Muscle layer of duodenum (tissue), 2 donors: ENCODE data around the gene SLC1A4.
"Not testable (repeated sequence)": the region's sequence is repeated elsewhere in the genome, so short reads cannot be mapped to it uniquely, and the experiment has no call there.

ENCODE experiments used
- H3K27ac ChIP-seq: one replicate; pipeline ENCODE4 v1.7.0; 2013; ENCODE audit warnings: mild to moderate bottlenecking, low read length
- H3K27me3 ChIP-seq: one replicate; pipeline ENCODE4 v1.7.0; 2013; ENCODE audit warnings: low read depth, mild to moderate bottlenecking, control low read depth, low read length
- H3K36me3 ChIP-seq, 2 donors: one replicate each; pipeline ENCODE4 v1.7.0; 2013; ENCODE audit warnings: low read length in 2 of 2, control low read depth in 1 of 2, mild to moderate bottlenecking in 1 of 2; ENCODE audit not compliant: insufficient read depth in 2 of 2, control insufficient read depth in 1 of 2
- H3K4me1 ChIP-seq, 2 donors: one replicate each; pipeline ENCODE4 v1.7.0; 2013; ENCODE audit warnings: low read length in 2 of 2, mild to moderate bottlenecking in 2 of 2, control low read depth in 1 of 2, moderate library complexity in 1 of 2; ENCODE audit not compliant: insufficient read depth in 2 of 2, control insufficient read depth in 1 of 2
- H3K4me3 ChIP-seq, 2 donors: one replicate each; pipeline ENCODE4 v1.7.0; 2013; ENCODE audit warnings: low read length in 2 of 2, low read depth in 1 of 2, mild to moderate bottlenecking in 1 of 2
- H3K9me3 ChIP-seq, 2 donors: one replicate each; pipeline ENCODE4 v1.7.0; 2013; ENCODE audit warnings: low read length in 2 of 2, control low read depth in 1 of 2, mild to moderate bottlenecking in 1 of 2; ENCODE audit not compliant: control insufficient read depth in 1 of 2
- donor health status: healthy.

SLC1A4 gene

GRCh38 chr2:64998658-64999061, 9.5 kb downstream of the SLC1A4 start:
- Histone ChIP-seq H3K36me3 (no peaks in the 10 kb centered on the region), H3K27ac (no peak overlapping the region), H3K4me3 (no peak overlapping the region), H3K27me3 (no peaks in the 10 kb centered on the region), H3K4me1 (no peaks in the 10 kb centered on the region), H3K9me3 (no peaks in the 10 kb centered on the region)

- H3K4me3 ChIP-seq = no peak overlapping the region
- no peaks in the 10 kb centered on the region for H3K27me3 ChIP-seq
- no peaks in the 10 kb centered on the region for H3K36me3 ChIP-seq
- H3K4me1 ChIP-seq = no peaks in the 10 kb centered on the region
- H3K9me3 ChIP-seq = no peaks in the 10 kb centered on the region
- H3K27ac ChIP-seq = no peak overlapping the region
Measured at GRCh38 chr2:64999754-65000153, 10.6 kb downstream of the SLC1A4 start.

GRCh38 chr2:65000644-65001043, 11.4 kb downstream of the SLC1A4 start:
- Histone ChIP-seq H3K9me3 (no peaks in the 10 kb centered on the region), H3K27me3 (no peaks in the 10 kb centered on the region), H3K36me3 (peaks cover 3 to 5% of the 10 kb centered on the region in 2 donors), H3K4me1 (no peaks in the 10 kb centered on the region), H3K4me3 (no peak overlapping the region), H3K27ac (no peak overlapping the region)

- no peaks in the 10 kb centered on the region for H3K4me1 ChIP-seq
- H3K27me3 ChIP-seq = no peaks in the 10 kb centered on the region
- H3K27ac ChIP-seq = no peak overlapping the region
- H3K36me3 ChIP-seq = peaks cover 3 to 5% of the 10 kb centered on the region in 2 donors
- no peak overlapping the region for H3K4me3 ChIP-seq
- no peaks in the 10 kb centered on the region for H3K9me3 ChIP-seq
Measured at GRCh38 chr2:65003037-65003436, 13.8 kb downstream of the SLC1A4 start.

GRCh38 chr2:65004232-65004631, 15.0 kb downstream of the SLC1A4 start:
- H3K36me3 ChIP-seq, H3K4me3 ChIP-seq, H3K27ac ChIP-seq, H3K27me3 ChIP-seq, H3K4me1 ChIP-seq, H3K9me3 ChIP-seq: not testable (repeated sequence)

GRCh38 chr2:65013776-65014175, 24.6 kb downstream of the SLC1A4 start:
- H3K4me3 ChIP-seq = no peak overlapping the region
- peaks cover 30 to 31% of the 10 kb centered on the region in 2 donors for H3K36me3 ChIP-seq
- no peak overlapping the region for H3K27ac ChIP-seq
- H3K4me1 ChIP-seq = no peaks in the 10 kb centered on the region
- H3K27me3 ChIP-seq = no peaks in the 10 kb centered on the region
- H3K9me3 ChIP-seq = no peaks in the 10 kb centered on the region

GRCh38 chr2:65015731-65016130, 26.5 kb downstream of the SLC1A4 start:
- no peak overlapping the region for H3K4me3 ChIP-seq
- H3K4me1 ChIP-seq = no peaks in the 10 kb centered on the region
- H3K27me3 ChIP-seq = no peaks in the 10 kb centered on the region
- no peak overlapping the region for H3K27ac ChIP-seq
- peaks cover 34% of the 10 kb centered on the region in 2 donors for H3K36me3 ChIP-seq
- no peaks in the 10 kb centered on the region for H3K9me3 ChIP-seq

GRCh38 chr2:65016789-65017188, 27.6 kb downstream of the SLC1A4 start:
- Histone ChIP-seq H3K27ac (no peak overlapping the region), H3K27me3 (no peaks in the 10 kb centered on the region), H3K36me3 (peaks cover 30 to 33% of the 10 kb centered on the region in 2 donors), H3K9me3 (no peaks in the 10 kb centered on the region), H3K4me1 (no peaks in the 10 kb centered on the region), H3K4me3 (no peak overlapping the region)

- H3K4me3 ChIP-seq = no peak overlapping the region
Measured at GRCh38 chr2:65017335-65017734, 28.1 kb downstream of the SLC1A4 start.

GRCh38 chr2:65018141-65018582, 29.0 kb downstream of the SLC1A4 start:
- Histone ChIP-seq H3K27me3 (no peaks in the 10 kb centered on the region), H3K9me3 (no peaks in the 10 kb centered on the region), H3K27ac (no peak overlapping the region), H3K36me3 (peaks cover 35% of the 10 kb centered on the region in 2 donors), H3K4me3 (no peak overlapping the region), H3K4me1 (no peaks in the 10 kb centered on the region)

More at GRCh38 chr2:65017335-65017734, 28.1 kb downstream of the SLC1A4 start:
- H3K27me3 ChIP-seq = no peaks in the 10 kb centered on the region
- no peak overlapping the region for H3K27ac ChIP-seq
- H3K36me3 ChIP-seq = peaks cover 30% of the 10 kb centered on the region in 2 donors
- H3K9me3 ChIP-seq = no peaks in the 10 kb centered on the region
- H3K4me1 ChIP-seq = no peaks in the 10 kb centered on the region

GRCh38 chr2:65019010-65019409, 29.8 kb downstream of the SLC1A4 start:
- H3K4me3 ChIP-seq = no peak overlapping the region
- H3K27ac ChIP-seq = no peak overlapping the region
- peaks cover 35 to 37% of the 10 kb centered on the region in 2 donors for H3K36me3 ChIP-seq
- H3K9me3 ChIP-seq = no peaks in the 10 kb centered on the region
- no peaks in the 10 kb centered on the region for H3K4me1 ChIP-seq
- no peaks in the 10 kb centered on the region for H3K27me3 ChIP-seq

GRCh38 chr2:65019675-65020195, 30.5 kb downstream of the SLC1A4 start:
- Histone ChIP-seq H3K4me3 (no peak overlapping the region), H3K4me1 (no peaks in the 10 kb centered on the region), H3K36me3 (peaks cover 31 to 37% of the 10 kb centered on the region in 2 donors), H3K27ac (no peak overlapping the region), H3K27me3 (no peaks in the 10 kb centered on the region), H3K9me3 (no peaks in the 10 kb centered on the region)
